Activated CD4-positive, alpha-beta T cell treated with anti-CD3 and anti-CD28 coated beads for 48 hours (primary cell): Measurements from ENCODE around the gene NHSL1.

Source experiments
- DNase-seq: peaks from one replicate; pipeline ENCODE4 v3.0.0-alpha.2; 2020

NHSL1 gene, protein sequence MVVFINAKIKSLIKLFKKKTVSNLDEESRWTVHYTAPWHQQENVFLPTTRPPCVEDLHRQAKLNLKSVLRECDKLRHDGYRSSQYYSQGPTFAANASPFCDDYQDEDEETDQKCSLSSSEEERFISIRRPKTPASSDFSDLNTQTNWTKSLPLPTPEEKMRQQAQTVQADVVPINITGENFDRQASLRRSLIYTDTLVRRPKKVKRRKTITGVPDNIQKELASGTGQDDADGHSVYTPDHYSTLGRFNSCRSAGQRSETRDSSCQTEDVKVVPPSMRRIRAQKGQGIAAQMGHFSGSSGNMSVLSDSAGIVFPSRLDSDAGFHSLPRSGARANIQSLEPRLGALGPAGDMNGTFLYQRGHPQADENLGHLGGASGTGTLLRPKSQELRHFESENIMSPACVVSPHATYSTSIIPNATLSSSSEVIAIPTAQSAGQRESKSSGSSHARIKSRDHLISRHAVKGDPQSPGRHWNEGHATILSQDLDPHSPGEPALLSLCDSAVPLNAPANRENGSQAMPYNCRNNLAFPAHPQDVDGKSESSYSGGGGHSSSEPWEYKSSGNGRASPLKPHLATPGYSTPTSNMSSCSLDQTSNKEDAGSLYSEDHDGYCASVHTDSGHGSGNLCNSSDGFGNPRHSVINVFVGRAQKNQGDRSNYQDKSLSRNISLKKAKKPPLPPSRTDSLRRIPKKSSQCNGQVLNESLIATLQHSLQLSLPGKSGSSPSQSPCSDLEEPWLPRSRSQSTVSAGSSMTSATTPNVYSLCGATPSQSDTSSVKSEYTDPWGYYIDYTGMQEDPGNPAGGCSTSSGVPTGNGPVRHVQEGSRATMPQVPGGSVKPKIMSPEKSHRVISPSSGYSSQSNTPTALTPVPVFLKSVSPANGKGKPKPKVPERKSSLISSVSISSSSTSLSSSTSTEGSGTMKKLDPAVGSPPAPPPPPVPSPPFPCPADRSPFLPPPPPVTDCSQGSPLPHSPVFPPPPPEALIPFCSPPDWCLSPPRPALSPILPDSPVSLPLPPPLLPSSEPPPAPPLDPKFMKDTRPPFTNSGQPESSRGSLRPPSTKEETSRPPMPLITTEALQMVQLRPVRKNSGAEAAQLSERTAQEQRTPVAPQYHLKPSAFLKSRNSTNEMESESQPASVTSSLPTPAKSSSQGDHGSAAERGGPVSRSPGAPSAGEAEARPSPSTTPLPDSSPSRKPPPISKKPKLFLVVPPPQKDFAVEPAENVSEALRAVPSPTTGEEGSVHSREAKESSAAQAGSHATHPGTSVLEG (N-terminal part only)

DNA sequence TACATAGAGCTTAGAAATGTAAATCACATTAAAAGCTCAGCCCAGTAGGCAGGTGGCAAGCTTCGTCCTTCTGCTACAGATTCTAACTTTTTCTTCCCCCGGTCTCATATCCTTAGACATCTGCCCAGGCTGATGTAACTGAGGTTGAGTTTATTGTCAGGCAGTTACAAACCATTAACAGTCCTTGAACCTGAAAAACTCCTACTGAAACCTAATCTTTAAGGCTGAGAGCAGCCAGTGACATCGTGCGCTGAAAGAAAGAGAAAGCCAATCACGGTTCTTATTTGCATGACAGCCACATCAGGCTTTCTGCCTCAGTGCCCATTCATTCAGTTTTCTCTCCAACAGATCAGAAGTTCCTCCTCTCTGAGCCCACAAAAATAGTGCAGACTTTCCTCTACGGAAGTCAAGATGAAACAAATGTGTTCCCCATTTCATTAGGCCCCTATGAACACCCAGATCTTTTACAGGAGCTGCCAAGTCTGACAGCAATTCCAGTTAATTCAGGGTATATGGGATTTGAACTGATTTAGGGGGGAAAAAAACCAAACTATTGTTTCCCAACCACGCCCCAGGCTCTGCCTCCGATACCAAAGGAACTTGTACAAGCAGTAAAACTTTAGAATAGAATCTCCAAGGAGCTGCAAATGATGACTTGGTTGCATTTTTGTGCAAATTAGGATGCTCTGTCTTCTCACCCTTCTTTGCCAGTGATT is at the start of gene NHSL1:
TSS of gene NHSL1 (minus strand) at position 192 of the 716 bp plus-strand sequence. CDS start 204 bp downstream, outside the sequence.
- DNase-seq: no peak

DNA sequence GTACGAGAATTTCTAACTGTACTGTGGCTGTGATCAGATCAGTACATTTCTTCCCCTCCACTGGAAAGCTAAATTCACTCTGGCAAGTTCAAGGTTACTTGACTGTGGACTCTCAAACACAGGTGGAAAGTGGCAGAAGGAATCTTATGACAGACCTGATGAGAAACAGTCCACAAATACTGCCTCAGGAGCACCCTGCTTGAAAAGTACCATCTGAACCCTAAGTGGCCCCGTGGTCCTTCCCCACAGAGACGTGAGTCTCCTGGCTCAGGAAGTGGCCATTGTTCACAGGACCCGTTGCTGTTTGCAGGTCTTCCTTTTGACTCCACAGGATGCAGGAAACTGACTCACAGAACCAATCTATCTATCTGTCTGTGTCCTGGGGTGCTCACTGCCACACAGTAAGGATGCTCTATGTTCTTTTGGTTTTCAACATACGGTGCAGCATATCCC is 47.5 kb upstream of the NHSL1 start:
- DNase-seq: peak; percentile 30

DNA sequence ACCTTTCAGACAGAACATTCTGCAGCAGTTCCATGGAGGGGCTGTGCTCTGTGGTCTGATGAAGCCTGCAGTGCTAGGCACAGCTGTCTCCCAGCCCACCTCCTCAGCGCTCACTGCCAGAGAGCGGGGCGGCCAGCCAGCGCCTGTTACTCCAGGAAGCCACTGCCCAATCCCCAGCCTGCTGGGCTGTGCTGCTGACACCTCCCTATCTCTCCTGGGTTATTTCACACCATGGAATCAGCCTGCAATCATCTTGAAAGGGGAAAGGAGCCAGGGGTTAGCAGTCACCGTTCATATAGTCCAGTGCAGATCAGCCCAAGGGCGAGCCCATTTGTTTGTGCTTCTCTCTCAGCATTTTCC is 46.3 kb upstream of the NHSL1 start:
- DNase-seq: no peak

DNA sequence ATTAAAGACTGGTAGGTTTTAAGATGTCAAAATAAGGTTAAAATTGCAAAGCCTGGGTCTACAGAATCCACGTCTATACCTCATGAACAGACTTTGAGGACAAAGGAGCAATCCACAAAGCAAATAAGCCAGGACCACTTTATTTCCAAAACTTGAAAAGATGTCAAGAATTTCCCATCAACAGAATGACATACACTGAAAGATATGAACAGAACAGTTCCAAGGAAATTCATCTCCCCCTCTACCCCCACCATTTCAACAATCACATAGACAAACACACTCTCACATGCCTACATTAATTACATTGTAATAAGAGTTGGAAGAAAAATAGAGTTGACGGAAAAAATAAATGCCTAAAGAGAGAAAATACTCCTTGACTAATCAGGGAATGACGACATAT is 45.2 kb upstream of the NHSL1 start:
- DNase-seq: no peak

DNA sequence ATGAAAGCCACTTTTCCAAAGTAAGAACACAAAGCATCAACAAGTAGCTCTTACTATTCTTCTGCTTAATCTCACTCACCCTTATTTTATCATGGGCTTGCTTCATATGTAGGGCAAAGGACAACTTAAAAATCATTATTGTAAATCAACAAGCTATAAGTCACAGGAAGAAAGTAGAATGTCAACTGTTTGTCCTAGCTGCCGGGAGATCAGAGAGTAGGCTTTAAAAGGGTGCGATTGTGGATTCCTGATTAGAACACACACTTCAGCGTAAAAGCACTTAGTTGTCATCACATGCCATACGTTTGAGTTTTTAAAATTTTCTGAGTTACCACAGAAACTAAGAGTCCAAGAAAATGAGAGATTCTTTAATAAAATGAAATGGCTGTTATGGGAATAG is 44.4 kb upstream of the NHSL1 start:
- DNase-seq: no peak

DNA sequence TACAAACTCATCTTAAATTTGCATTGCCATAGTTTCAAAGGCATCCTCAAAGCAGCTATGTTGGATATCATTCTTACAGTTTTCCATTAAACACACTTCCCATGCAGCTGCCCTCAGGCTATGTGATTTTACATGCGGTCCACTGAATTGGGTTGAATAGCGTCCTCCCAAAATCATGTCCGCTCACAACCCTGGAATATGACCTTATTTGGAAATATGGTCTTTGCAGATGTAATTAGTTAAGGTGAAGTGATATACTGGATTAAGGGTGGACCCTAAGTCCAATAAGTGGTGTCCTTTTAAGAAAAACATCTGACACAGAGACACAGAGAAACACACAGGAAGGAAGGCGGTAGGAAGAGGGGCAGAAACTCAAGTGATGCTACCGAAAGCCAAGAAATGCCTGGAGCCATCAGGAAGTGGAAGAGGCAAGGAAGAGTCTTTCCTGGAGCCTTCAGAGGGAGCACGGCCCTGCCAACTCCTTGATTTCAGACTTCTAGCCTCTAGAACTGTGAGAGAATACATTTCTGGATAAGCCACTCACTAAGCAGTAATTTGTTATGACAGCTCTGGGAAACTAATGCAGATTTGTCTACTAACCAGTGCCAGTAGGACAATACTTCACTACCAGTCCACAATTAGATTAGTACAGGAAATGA is 42.7 kb upstream of the NHSL1 start:
- no peak for DNase-seq

DNA sequence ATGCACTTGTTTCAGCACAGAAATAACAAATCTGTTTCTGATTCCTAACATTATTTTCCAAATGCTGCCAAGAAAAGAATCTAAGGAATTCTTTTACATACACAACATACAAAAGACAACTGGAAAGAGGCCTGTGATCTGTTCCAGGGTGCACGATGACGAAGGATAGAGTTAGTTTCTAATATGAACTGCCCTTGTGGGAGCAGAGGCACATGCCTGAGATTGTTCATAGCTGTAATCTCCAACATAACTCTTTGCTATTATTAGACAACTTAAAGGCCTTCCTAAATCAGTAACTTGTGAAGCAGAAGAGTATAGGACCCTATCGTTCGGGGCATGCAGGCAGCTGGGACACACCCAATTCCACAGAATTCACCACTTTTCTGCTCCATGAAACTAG is 41.2 kb upstream of the NHSL1 start:
- no peak for DNase-seq

DNA sequence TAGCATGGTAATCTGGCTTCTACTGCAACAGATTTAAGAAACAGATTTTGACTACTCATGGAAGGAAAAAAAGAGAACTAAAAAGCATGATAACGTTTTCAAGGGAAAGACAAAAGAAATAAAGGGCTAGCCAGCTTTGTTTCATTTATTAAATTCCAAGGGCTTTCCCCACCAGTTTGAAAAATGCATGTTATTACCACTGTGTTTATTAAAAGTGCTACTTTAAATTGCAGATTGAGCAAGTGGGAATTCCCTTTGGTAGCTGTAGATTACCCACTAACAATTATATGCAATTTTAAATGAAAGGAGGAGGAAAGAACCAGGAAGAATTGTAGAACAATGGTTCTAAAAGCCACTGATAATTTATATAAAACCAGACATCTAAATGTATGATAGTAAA is 40.6 kb upstream of the NHSL1 start:
- DNase-seq: no peak

DNA sequence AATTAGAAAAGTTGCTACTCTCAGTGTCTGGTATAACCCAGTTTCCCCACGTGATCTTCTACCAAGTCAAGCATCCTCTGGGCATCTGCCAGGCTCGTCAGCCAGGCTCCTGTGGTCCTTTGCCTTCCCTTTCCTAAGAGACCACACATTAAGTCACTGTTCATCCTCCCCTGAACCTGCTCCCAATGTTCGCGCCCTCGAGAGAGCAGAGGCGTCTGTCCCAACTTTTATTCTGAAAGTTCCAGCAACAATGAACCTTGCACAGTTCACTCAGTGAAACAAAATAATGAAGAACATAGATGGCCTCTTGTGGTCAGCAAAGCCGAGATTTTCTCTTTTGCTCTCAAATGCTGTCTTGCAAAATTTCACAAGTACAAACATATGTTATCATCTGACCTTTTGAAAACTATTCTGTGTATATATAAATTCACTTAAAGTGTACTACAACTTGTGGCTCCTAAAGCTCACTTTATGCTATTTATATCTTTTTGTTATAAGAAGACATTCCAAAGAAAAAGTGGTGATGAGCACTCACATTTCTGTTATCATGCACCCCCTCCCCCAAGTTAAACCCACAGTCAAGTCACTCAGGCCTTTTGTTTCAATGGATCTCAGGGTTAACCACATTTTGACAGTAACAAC is 39.2 kb upstream of the NHSL1 start:
- DNase-seq: no peak

DNA sequence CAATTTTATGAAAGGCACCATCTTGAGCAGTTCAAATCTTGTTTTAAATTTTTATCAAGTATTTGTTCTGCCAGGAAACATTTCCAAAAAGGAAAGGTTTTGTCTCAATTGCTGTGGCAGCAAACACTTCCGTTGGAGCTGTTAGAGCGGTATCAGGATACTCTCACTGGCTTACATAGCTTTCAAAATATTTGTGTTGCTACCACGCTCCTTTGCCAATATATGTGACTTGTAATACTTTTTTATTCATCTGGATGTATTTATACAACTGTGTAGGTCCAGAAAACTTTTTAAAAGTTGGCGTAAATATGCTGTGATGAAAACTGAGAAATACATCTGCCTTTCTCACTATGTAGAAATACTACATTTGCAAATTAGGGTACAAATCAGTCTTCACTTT is 37.8 kb upstream of the NHSL1 start:
- no peak for DNase-seq

DNA sequence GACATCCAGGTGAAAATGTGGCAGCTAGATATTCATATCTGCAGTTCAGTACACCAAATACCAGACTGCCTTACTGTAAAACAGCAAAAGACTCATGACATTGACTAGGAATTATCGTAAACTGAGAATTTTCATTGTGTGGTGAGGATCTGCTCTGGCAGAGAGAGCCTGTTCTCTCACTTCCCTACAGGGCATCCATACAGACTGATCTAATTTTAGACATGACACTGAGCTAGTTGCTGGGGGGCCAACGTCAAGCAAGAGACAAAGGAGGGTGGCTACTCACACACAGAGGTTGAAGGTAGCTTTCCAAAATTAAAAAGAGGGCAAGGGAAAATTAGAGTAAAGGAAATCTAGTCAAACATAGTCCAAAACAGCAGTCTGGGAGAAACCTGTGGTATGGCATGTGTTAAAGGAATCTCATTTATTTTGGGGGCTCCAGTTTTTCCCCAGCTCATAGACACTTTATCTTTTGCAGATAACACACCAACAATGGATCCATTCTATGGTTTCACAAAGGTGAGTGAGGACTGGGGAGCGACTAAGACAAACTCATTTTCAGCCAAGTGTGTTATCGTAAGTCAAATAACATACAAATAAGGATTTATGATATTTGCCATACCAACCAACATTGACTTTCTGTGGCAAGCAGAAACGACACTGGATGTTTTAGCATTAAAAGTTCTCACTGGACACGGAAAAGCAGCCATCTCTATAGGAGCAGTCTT is 36.6 kb upstream of the NHSL1 start:
- no peak for DNase-seq

DNA sequence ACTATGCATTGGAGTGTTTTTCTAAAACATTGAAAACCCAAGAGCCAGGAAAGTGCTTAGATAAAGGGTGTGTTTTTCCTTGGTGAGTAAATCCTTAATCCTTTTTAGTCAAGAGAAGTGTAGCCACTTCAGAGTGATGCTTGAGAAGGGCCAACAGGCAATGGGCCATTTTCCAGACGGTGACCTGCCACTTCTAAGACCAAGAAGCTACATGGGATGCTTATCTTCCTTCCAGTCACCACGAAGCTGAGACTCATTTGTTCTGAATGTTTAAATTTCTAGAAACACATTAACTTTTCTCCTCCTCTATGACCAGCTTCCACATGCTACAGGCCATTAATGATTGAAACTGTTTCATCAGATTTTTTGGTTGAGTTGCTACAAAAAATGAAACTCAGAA is 34.4 kb upstream of the NHSL1 start:
- DNase-seq: no peak

DNA sequence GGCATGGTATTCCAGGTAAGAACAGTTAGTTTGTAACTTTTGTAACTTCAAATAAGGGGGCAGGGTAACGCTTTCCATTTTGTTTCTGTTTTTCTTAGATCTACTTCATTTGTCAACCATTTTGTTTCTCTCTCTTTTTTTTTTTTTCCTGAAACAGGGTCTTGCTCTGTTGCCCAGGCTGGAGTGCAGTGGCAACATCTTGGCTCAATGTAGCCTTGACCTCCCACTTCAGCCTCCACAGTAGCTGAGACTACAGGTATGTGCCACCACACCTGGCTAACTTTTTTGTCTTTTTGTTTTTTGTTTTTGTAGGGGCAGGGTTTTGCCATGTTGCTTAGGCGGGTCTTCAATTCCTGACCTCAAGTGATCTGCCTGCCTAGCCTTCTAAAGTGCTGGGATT is 32.1 kb upstream of the NHSL1 start:
- no peak for DNase-seq

DNA sequence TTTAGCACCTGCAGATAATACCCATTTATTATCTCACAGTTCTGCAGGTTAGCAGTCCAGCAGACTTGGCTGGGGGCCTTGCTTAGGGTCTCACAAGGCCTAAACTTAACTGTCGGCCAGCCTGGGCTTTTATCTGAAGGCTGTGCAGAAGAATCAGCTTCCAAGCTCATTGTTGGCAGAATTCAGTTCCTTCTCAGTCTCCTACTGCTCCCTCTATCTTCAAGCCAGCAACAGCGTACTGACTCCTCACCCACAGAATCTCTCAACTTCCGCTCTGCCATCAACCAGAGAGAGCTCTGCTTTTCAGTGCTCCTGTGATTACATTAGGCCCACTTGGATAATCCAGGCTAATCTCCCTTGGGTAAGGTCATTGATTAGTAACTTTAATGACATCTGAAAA is 30.2 kb upstream of the NHSL1 start:
- DNase-seq: no peak

DNA sequence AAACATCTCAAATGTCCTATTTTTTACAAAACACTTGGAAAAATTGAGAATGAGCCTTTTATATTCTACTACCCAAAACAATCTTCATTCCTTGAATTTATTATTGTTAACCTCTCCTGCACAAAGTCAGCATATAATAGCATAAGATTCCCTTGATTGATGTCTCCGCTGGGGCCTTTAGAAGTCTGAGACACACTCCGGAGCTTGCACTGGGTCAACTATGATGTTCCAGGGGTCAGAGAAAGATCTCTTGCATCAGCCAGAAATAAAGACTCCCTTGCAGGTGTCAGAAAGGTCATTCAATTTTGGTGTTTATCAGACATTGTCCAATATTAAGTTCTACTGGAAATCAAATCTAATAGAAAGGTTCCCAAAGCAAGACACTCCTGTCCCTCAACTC is 29.7 kb upstream of the NHSL1 start:
- no peak for DNase-seq

DNA sequence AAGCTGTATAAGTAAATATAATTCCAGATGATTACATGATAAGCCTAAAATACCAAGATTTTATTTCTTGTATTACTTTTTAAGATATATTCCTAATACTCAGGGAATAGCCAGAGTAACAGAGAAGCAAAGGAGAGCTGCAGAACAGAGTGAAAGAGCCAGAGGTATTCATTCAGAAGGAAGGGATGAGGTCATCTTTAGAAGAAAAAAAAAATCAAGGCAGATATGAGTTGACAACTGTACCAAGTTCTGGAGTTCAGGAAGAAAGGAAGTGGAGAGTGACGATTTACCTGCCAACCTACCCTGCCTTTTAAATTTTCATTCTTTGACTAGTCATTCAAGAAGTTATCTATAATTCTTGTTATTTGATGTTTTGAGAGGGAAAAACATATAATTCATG is 28.8 kb upstream of the NHSL1 start:
- DNase-seq: no peak

DNA sequence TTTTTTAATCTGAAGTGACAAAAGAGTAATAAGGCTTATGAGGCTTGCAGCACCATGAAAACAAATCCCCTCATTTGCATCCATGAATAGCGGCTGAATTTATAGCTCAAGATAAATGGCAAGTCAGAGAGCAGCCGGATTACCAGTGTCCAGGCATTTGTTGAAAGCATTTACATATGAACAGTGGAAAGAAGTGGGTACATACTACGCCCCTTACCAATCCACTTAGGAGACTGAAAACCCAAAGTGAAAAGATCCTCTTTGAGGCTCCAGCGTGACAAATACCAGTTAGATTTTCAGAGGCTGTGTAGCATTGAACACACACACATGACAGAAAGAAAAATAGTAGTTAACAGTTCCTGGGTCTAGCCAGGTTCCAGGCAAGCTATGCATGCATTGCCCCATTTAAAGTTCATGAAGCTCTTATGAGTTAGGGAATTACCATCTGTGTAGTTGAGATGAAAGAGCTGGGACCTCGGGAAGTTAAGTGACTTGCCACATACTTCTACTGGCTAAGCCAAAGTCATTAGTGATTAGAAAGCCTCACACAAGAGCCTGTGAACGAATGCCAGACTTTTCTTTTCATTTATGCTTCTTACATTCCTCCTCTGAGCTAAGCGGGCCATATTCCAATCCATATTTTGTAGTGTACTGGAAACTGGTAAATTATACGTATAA is 28.3 kb upstream of the NHSL1 start:
- no peak for DNase-seq

DNA sequence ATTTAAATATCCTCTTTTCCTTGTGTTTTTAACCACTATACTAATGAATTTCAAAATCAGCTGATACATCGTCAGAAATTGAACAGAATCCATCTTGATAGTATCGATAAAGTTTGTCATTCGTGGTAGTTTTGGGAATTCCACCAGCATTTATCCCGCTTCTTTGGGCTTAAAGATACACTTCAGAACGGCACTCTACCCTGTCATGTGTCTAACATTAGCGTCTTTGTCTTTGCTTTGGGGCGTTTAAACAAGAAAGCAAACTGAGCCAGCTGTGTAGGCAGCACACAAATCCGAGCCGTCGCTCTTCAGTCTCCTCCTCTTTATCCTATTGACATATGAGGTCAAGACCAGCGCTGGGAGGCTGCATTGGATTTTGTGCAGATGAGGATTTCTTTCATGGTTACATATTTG is 27.5 kb upstream of the NHSL1 start:
- DNase-seq: no peak

DNA sequence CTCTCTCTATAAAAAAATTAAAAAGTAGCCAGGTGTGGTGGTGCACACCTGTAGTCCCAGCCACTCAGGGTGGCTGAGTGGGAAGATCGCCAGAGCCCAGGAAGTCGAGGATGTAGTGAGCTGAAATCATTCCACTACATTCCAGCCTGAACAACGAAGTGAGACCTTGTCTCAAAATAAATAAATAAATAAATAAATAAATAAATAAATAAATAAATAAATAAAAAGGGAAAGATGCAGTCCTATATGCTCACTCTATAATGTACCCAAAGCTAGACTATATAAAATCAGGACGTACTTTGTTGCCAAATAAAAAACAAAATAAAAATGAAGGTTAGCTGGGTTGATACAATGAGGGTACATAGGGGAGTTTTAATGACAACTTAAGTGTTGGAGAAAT is 26.1 kb upstream of the NHSL1 start:
- DNase-seq: no peak

DNA sequence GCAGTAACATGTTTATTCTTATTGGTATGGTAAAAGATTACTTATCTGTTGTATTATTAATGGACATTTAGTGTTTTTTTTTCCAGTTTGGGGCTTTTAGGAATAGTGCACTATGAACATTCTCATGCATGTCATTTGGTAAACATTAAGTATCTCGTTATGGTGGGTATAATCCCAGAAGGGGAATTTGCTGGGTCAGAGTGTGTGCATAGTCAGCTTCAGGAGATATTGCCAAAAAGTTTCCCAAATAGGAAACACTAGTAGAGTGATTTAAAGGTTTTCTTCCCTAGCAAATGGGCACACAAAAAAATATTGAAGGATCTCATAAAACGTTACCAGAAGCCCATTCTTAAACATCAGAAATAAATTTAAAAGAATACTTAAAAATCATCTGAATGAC is 25.2 kb upstream of the NHSL1 start:
- no peak for DNase-seq
